GM06990 (cell line): ENCODE data around the gene MDH1B.

ENCODE experiments used
- DNase-seq: peaks from one replicate; pipeline ENCODE4 v3.0.0-alpha.2; 2011; ENCODE audit not compliant: insufficient read length; ENCODE audit errors: extremely low read depth
- H3K27me3 ChIP-seq: replicated peaks from 2 replicates; pipeline ENCODE4 v1.6.0; 2011; ENCODE audit warnings: low read length; ENCODE audit not compliant: control insufficient read depth, insufficient read depth
- H3K36me3 ChIP-seq: 2 replicates; pipeline ENCODE4 v1.5.1; 2011; ENCODE audit warnings: low read length; ENCODE audit not compliant: control insufficient read depth, insufficient read depth
- H3K4me3 ChIP-seq: replicated peaks from 2 replicates; pipeline ENCODE4 v1.5.1; 2011; ENCODE audit warnings: low read depth, mild to moderate bottlenecking, control low read depth, low read length
- TF ChIP-seq, protein P1 (sequence below): IDR thresholded peaks from 2 replicates; pipeline ENCODE4 v1.5.1; 2011; ENCODE audit warnings: low read length, control low read depth, mild to moderate bottlenecking, inconsistent platforms; ENCODE audit not compliant: insufficient read depth, poor library complexity, severe bottlenecking

MDH1B gene

DNA sequence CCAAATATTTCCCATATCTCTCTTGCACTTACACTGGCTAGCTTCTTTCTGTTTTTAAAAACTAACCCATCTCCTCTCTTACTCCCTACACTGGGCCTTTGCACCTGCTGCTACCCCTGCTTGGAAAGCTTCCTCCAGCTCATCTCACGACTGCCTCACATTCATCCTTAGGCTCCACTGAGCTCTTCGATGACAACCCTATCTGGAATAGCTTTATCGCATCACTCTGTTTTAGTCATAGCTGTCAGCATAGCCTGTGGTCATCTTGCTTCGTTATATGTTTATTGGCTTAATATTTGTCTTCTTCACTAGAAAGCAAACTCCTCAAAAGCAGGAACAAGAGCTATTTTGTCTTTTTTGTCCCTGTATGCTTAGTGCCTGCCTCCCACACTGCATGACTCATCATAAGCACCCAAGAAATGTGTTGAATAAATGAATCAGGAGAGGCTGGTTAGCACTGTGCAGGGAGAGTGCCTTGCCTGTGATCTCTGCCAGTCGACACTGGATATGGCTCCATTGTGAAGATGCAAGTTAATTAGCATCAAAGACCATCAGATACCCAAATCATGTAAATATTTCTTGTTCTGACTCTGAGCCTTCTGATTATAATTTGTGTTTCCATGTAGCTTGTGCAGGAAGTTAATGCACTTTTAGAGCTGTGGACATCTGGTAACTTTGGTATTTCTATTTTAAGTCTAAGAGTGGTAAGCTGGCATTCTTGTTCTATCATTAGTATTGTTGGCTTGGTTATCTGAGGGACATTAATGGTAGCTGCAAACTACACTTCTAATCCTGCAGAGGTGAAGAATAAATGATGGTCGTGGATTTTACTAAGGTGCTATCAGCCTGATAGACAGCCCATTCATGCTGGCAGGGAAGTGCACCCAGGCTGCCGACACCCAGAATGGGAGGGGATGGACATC is 36.6 kb downstream of the MDH1B start:
- Histone ChIP-seq H3K4me3 (no peak overlapping the region), H3K36me3 (no peaks in the 10 kb centered on the region), H3K27me3 (no peaks in the 10 kb centered on the region)
- DNase-seq, result no peak
- TF ChIP-seq, protein P1, sequence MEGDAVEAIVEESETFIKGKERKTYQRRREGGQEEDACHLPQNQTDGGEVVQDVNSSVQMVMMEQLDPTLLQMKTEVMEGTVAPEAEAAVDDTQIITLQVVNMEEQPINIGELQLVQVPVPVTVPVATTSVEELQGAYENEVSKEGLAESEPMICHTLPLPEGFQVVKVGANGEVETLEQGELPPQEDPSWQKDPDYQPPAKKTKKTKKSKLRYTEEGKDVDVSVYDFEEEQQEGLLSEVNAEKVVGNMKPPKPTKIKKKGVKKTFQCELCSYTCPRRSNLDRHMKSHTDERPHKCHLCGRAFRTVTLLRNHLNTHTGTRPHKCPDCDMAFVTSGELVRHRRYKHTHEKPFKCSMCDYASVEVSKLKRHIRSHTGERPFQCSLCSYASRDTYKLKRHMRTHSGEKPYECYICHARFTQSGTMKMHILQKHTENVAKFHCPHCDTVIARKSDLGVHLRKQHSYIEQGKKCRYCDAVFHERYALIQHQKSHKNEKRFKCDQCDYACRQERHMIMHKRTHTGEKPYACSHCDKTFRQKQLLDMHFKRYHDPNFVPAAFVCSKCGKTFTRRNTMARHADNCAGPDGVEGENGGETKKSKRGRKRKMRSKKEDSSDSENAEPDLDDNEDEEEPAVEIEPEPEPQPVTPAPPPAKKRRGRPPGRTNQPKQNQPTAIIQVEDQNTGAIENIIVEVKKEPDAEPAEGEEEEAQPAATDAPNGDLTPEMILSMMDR, result no peak

DNA sequence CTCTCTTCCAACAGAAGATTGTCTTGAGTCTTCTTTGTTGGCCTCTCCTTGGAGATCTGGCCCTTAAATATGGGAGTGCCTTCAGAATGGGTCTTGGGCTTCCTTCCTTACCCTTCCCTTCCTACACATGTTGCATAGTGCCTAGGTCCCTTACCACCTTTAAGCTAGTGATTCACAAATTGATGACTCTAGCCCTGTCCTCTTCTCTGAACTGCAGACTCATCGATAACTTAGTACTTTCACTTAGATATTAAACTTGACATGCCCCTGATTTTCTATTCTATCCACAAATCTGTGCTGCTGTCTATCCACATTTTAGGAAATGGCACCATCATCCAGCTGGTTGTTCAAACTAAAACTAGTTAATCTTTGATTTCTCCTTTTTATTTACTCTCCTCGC is 37.8 kb downstream of the MDH1B start:
- no peaks in the 10 kb centered on the region for H3K27me3 ChIP-seq
- no peak overlapping the region for H3K4me3 ChIP-seq
- DNase-seq, result no peak
- H3K36me3 ChIP-seq, result no peaks in the 10 kb centered on the region
- TF ChIP-seq, protein P1, result no peak

DNA sequence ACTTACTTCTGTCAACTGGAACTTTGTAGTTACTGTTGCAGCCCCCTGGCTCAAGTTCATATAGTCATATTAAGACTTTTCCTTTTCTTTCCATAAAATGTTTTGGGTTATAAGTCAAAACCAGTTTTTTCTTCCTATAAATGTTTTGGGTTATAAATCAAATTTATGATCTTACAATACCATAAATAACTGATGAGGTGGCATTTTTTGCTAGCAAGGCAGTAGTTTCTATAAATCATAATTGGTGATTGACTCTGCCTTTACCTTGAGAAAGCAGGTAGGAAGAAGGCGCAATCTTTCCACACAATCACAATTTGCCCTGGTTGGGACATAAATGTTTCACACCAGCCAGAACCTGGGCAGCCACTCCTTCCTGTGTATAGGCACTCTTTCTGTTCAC is 41.8 kb downstream of the MDH1B start:
- Histone ChIP-seq H3K36me3 (no peaks in the 10 kb centered on the region), H3K4me3 (no peak overlapping the region), H3K27me3 (no peaks in the 10 kb centered on the region)
- TF ChIP-seq, protein P1, result no peak
- DNase-seq, result no peak

DNA sequence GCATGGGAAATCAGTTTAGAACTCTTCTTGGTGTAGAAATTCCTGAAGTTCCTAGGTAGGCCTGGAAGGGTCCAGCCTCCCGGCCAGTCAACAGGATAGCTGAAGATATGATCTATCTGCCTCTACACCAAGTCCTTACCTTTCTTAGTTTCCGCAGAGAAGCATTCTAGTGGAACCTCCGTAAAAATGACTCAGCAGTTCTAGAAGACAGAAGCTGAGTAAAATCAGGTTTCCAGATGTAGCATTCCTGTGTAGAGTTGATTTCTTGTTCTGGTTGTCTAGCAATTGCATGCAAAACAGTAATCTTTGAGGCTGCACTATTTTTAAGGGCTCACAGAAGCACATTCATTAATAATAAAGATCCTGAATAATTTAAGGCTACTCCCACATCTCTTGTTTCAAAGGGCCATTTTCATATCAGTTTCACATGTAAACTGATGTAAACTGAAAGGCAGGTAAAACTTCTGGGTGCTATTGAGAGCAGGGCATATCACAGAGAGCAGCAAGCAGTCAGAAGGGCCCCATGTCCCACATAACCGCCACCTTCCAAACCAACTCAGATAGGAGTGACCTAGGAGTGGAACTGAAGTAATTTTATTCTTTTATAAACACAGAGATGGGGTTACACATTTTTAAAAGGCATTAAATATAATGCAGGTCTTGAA is 43.7 kb downstream of the MDH1B start:
- DNase-seq, result peak; percentile 54
- H3K27me3 ChIP-seq, result no peaks in the 10 kb centered on the region
- no peak overlapping the region for H3K4me3 ChIP-seq
- TF ChIP-seq, protein P1, result no peak
- no peaks in the 10 kb centered on the region for H3K36me3 ChIP-seq

DNA sequence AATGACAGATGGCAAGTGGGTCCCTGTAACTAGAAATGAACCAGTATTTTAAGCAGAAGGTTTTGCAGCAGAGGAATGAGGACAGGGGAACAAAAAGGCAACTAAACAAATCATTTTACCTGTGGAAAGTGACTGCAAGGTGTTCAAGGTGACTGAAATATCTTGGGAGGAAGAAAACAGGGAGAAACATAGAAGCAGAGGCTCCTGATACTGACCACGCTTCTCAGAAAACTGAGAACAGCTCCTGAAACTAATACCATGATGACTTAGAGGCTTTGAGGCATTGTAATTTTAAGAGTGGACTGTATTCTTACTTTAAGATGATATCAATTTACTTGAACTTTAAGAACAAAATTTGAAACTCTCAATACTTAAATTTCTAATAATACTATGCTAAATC is 46.8 kb downstream of the MDH1B start, which contains the start of gene DYTN:
Gene DYTN (minus strand): TSS at position 101 of the 400 bp plus-strand sequence. CDS start 117 bp downstream, outside the sequence.
- H3K4me3 ChIP-seq, result no peak within 1 kb of the TSS
- no peak for DNase-seq
- TF ChIP-seq, protein P1, result no peak
- no peaks in the 10 kb centered on the region for H3K27me3 ChIP-seq
- no peaks in the 10 kb centered on the region for H3K36me3 ChIP-seq
